Prostate gland (tissue), 2 donors: ENCODE data around the gene TMEM61.

Source experiments
- CTCF ChIP-seq, 4 experiments: fragments of 200-600 bp in 2 of 4; fragments of 450-650 bp in 2 of 4; sonication (generic) in 2 of 4; IDR thresholded peaks; 1 replicate in 3 of 4; 2 replicates in 1 of 4; pipeline ENCODE4 v1.5.1; 2016 to 2019; ENCODE audit warnings: antibody characterized with exemption in 4 of 4, mild to moderate bottlenecking in 2 of 4, moderate library complexity in 2 of 4
- POLR2A ChIP-seq: fragments of 450-650 bp; IDR thresholded peaks from one replicate; pipeline ENCODE4 v1.6.1; 2016; ENCODE audit warnings: antibody characterized with exemption, mild to moderate bottlenecking
- POLR2AphosphoS5 ChIP-seq: sonication (generic); formaldehyde crosslinking; IDR thresholded peaks from one replicate; pipeline ENCODE4 v1.6.1; 2017; ENCODE audit warnings: antibody characterized with exemption

DNA sequence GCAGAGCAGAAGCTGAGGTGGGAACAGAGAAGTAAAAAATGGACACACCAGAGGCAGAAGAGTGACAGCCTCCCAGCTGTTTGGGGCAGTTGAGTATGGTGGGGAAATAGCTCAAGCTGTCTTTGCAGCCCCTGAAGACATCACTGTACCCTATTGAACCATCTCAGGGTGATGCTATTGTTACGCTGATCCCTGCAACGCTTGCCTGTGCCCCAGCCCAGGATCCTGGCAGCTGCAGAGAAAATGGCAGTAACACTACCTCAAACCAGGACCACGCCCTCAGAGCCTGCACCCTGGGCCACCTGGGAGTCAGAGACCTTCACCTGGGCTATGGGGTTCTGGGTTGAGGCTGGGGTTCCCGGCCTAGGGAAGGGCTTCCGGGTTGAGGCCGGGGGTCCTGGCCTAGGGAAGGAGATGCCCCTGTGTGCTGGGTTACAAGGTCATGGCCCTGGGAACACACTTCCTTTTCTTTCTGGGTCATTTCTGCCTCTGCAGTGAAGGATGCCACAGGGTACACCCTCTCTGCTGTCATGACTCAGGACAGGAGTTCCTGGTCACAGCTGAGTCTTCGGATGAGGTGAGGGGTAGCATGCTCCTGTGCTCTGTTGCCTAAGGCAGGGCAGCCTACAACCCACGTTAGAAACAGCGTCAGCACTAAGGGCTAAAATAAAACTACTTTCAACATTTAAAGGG lies 29.9 kb downstream of the TMEM61 start:
- TF ChIP-seq CTCF (IDR thresholded peaks at IDR 0.05) (no peak), POLR2AphosphoS5 (no peak), POLR2A (no peak)
